Activated CD8-positive, alpha-beta T cell treated with anti-CD3 and anti-CD28 coated beads for 36 hours (primary cell): Measurements from ENCODE around the gene ZNF664. TPM values are rescaled to one million over a fixed set of nuclear protein-coding genes. Genes with fewer than 3 reads are reported as not detected.

ENCODE experiments used
- ATAC-seq: fragments of 200-7000 bp; cut with Tn5 transposase; one replicate; pipeline ENCODE4 v1.10.0; 2021; ENCODE audit warnings: mild to moderate bottlenecking, moderate library complexity
- CTCF ChIA-PET: fragments of 350-600 bp; sonication (Branson Sonifier 250); formaldehyde crosslinking; loops from one replicate; lab custom pipeline; 2021; ENCODE audit warnings: antibody characterized with exemption; lab: Charles Lee
- POLR2A ChIA-PET: fragments of 350-600 bp; sonication (Branson Sonifier 250); formaldehyde crosslinking; loops from one replicate; lab custom pipeline; 2021; ENCODE audit warnings: antibody characterized with exemption; lab: Charles Lee
- DNase-seq: peaks from one replicate; pipeline ENCODE4 v3.0.0-alpha.2; 2020
- H3K27ac Mint-ChIP-seq: one replicate; pipeline ENCODE4 v1.8.0; 2021; ENCODE audit warnings: mild to moderate bottlenecking, mixed read lengths
- H3K27me3 Mint-ChIP-seq: one replicate; pipeline ENCODE4 v1.8.0; 2021; ENCODE audit warnings: mixed read lengths
- H3K36me3 Mint-ChIP-seq: one replicate; pipeline ENCODE4 v1.8.0; 2021; ENCODE audit warnings: low read depth, mixed read lengths
- H3K4me1 Mint-ChIP-seq: one replicate; pipeline ENCODE4 v1.8.0; 2021; ENCODE audit warnings: low read depth, mixed read lengths
- H3K4me3 Mint-ChIP-seq: one replicate; pipeline ENCODE4 v1.8.0; 2021; ENCODE audit warnings: mild to moderate bottlenecking, moderate library complexity, mixed read lengths
- H3K9me3 Mint-ChIP-seq: one replicate; pipeline ENCODE4 v1.8.0; 2021; ENCODE audit warnings: mixed read lengths
- CTCF ChIP-seq: fragments of 200-600 bp; IDR thresholded peaks from one replicate; pipeline ENCODE4 v1.8.0; 2022; ENCODE audit warnings: antibody characterized with exemption, mild to moderate bottlenecking
- intact Hi-C: fragments of 100-400 bp; cut with micrococcal nuclease; formaldehyde crosslinking; loops from one replicate; pipeline ENCODE4 v1.10.0; 2022
- total RNA-seq, 2 experiments: library from RNA; stranded (reverse); gene quantifications; one replicate each; pipeline ENCODE4 v1.2.3, GENCODE V29; 2021

ZNF664 gene
- total RNA-seq, 2 experiments from 2014 or later, result 52.9 to 53.4 TPM

- no peak for TF ChIP-seq CTCF
- H3K4me3 Mint-ChIP-seq, result no peak overlapping the region
- ATAC-seq, result no peak
- intact Hi-C loops, result no loop called here
- no peak overlapping the region for H3K27ac Mint-ChIP-seq
- CTCF ChIA-PET, result interaction anchor here (1.1 to 3.5 kb wide), 3 partner anchors 17 to 126 kb away, joined by 4 to 14 read pairs (median 4); no protein-coding TSS in a partner anchor
- H3K36me3 Mint-ChIP-seq, result no peaks in the 10 kb centered on the region
- H3K27me3 Mint-ChIP-seq, result no peaks in the 10 kb centered on the region
- H3K9me3 Mint-ChIP-seq, result no peaks in the 10 kb centered on the region
- DNase-seq, result no peak
- POLR2A ChIA-PET, result interaction anchor here (0.5 to 1.3 kb wide), 3 partner anchors 31 to 285 kb away, joined by 3 read pairs; no protein-coding TSS in a partner anchor
- no peaks in the 10 kb centered on the region for H3K4me1 Mint-ChIP-seq
These were observed 57.5 kb downstream of the ZNF664 start for GRCh38 chr12:124030510-124030909.

- H3K4me3 Mint-ChIP-seq, result no peak overlapping the region
- H3K36me3 Mint-ChIP-seq, result no peaks in the 10 kb centered on the region
- no peaks in the 10 kb centered on the region for H3K4me1 Mint-ChIP-seq
- no peak for ATAC-seq
- no peak for DNase-seq
- intact Hi-C loops, result no loop called here
- no peak for TF ChIP-seq CTCF
- POLR2A ChIA-PET, result interaction anchor here (0.6 to 1.3 kb wide), 2 partner anchors 31 to 285 kb away, joined by 3 read pairs; no protein-coding TSS in a partner anchor
- no peaks in the 10 kb centered on the region for H3K9me3 Mint-ChIP-seq
- no peaks in the 10 kb centered on the region for H3K27me3 Mint-ChIP-seq
- CTCF ChIA-PET, result interaction anchor here (1.1 to 3.5 kb wide), 5 partner anchors 20 to 126 kb away, joined by 3 to 14 read pairs (median 5); no protein-coding TSS in a partner anchor
- no peak overlapping the region for H3K27ac Mint-ChIP-seq
These were observed 58.0 kb downstream of the ZNF664 start for GRCh38 chr12:124031058-124031457.

GRCh38 chr12:124032265-124032886 lies 59.4 kb downstream of the ZNF664 start:
- Mint-ChIP-seq H3K27ac (no peak overlapping the region), H3K9me3 (no peaks in the 10 kb centered on the region), H3K4me1 (no peaks in the 10 kb centered on the region), H3K4me3 (no peak overlapping the region), H3K36me3 (no peaks in the 10 kb centered on the region), H3K27me3 (no peaks in the 10 kb centered on the region)
- CTCF ChIA-PET, result interaction anchor here (0.7 to 3.5 kb wide), 23 partner anchors 8 to 875 kb away, joined by 3 to 14 read pairs (median 3); no protein-coding TSS in a partner anchor
- POLR2A ChIA-PET, result no interaction called here
- TF ChIP-seq CTCF, result peak; percentile 87
- intact Hi-C loops, result no loop called here
- peak; percentile 58 for ATAC-seq
- DNase-seq, result peak; percentile 49

- Mint-ChIP-seq H3K9me3 (no peaks in the 10 kb centered on the region), H3K4me3 (no peak overlapping the region), H3K27ac (no peak overlapping the region), H3K4me1 (no peaks in the 10 kb centered on the region), H3K27me3 (no peaks in the 10 kb centered on the region), H3K36me3 (no peaks in the 10 kb centered on the region)
- intact Hi-C loops, result no loop called here
- no peak for TF ChIP-seq CTCF
- CTCF ChIA-PET, result interaction anchor here (1.0 to 3.5 kb wide), 3 partner anchors 129 to 738 kb away, joined by 3 to 14 read pairs (median 4); no protein-coding TSS in a partner anchor
- POLR2A ChIA-PET, result no interaction called here
- no peak for ATAC-seq
- DNase-seq, result no peak
These were observed 60.8 kb downstream of the ZNF664 start for GRCh38 chr12:124033859-124034258.

GRCh38 chr12:124034297-124034696 lies 61.3 kb downstream of the ZNF664 start:
- Mint-ChIP-seq H3K27me3 (no peaks in the 10 kb centered on the region), H3K27ac (no peak overlapping the region), H3K9me3 (no peaks in the 10 kb centered on the region), H3K4me3 (no peak overlapping the region), H3K36me3 (no peaks in the 10 kb centered on the region), H3K4me1 (no peaks in the 10 kb centered on the region)
- ChIA-PET POLR2A (no interaction called here), CTCF (interaction anchor here (1.0 kb wide), 1 partner anchor 17 kb away, joined by 3 read pairs; no protein-coding TSS in a partner anchor)
- DNase-seq, result no peak
- TF ChIP-seq CTCF, result no peak
- intact Hi-C loops, result no loop called here
- ATAC-seq, result no peak
